ENCODE measurements around the gene TMEFF1. TPM values are rescaled to one million over a fixed set of nuclear protein-coding genes. Genes with fewer than 3 reads are reported as not detected.

TMEFF1 gene
- total RNA-seq, 1 experiment from 2014 or later, result 3.3 TPM

GRCh38 chr9:100465274-100465673 is 7.7 kb upstream of the TMEFF1 start:
- DNase-seq (ENCODE audit: low read depth, low spot score), result no peak
- H3K9ac ChIP-seq (ENCODE audit: low read length), result no peak overlapping the region
- no peak for TF ChIP-seq SRF (IDR thresholded peaks at IDR 0.05; ENCODE audit: low read depth)
- no peak for TF ChIP-seq CTCF (IDR thresholded peaks at IDR 0.05 in 2 of 3, conservative IDR thresholded peaks at IDR 0.05 in 1 of 3; ENCODE audit: borderline replicate concordance in 1 of 3, insufficient read depth in 1 of 3, low read depth in 2 of 3, low read length in 2 of 3)
- TF ChIP-seq REST (IDR thresholded peaks at IDR 0.05; ENCODE audit: low read depth), result no peak
- TF ChIP-seq JUND (IDR thresholded peaks at IDR 0.05), result no peak
- TF ChIP-seq POLR2A (IDR thresholded peaks at IDR 0.05; ENCODE audit: borderline replicate concordance, extremely low read depth, insufficient read depth, insufficient read length), result no peak
- TF ChIP-seq SIN3A (IDR thresholded peaks at IDR 0.05; ENCODE audit: low read depth), result no peak
- TF ChIP-seq ZBTB33 (IDR thresholded peaks at IDR 0.05; ENCODE audit: extremely low read depth, insufficient replicate concordance, low read length), result no peak
- no peak for TF ChIP-seq EGR1 (IDR thresholded peaks at IDR 0.05; ENCODE audit: low read depth)
- TF ChIP-seq EZH2phosphoT487 (IDR thresholded peaks at IDR 0.05; ENCODE audit: borderline replicate concordance), result no peak
- TF ChIP-seq ATF3 (IDR thresholded peaks at IDR 0.05), result no peak
- no peak for TF ChIP-seq CBX3 (IDR thresholded peaks at IDR 0.05; ENCODE audit: low read depth)
- TF ChIP-seq MAX (IDR thresholded peaks at IDR 0.05), result no peak
- ChIA-PET POLR2A (interaction anchor here (0.6 kb wide), 1 partner anchor 67 kb away, joined by 4 read pairs; no protein-coding TSS in a partner anchor), RAD21 (ENCODE audit: low non-redundant PET in 1 of 2, low total read pairs in 2 of 2, uncharacterized antibody in 2 of 2, unreplicated experiment in 2 of 2) (no interaction called here), CTCF (no interaction called here)
- no peaks in the 10 kb centered on the region for H4K20me1 ChIP-seq (ENCODE audit: insufficient read depth)
- BruUV-seq (replicated peaks), result no TSS peak
- H3K9me3 ChIP-seq (ENCODE audit: control insufficient read depth in 1 of 2, insufficient read depth in 1 of 2, low read depth in 1 of 2, low read length in 2 of 2), result no peaks in the 10 kb centered on the region
- H3K36me3 ChIP-seq (ENCODE audit: control insufficient read depth in 1 of 2, insufficient read depth in 2 of 2, low read length in 2 of 2), result no peaks in the 10 kb centered on the region
- ATAC-seq, result no peak
- no peak overlapping the region for H3K27ac ChIP-seq (ENCODE audit: low read depth, low read length)
- no peak overlapping the region for H3K4me2 ChIP-seq (ENCODE audit: low read length)
- H3K9me2 ChIP-seq (ENCODE audit: insufficient read depth), result no peaks in the 10 kb centered on the region
- no peaks in the 10 kb centered on the region for H3K4me1 ChIP-seq (ENCODE audit: control insufficient read depth in 1 of 2, insufficient read depth in 2 of 2, low read length in 2 of 2)
- no peak overlapping the region for H3K4me3 ChIP-seq (replicated peaks in 1 of 2; ENCODE audit: low read depth in 1 of 2, low read length in 2 of 2)
- intact Hi-C loops (cut with micrococcal nuclease), result no loop called here
- H3K79me2 ChIP-seq (ENCODE audit: insufficient read depth, low read length), result no peaks in the 10 kb centered on the region
- no peaks in the 10 kb centered on the region for H3K27me3 ChIP-seq (ENCODE audit: insufficient read depth, low read length)
- no peak overlapping the region for H2AFZ ChIP-seq (ENCODE audit: low read depth, low read length, poor library complexity, severe bottlenecking)

Measured in HCT116 (cell line).